HG02938 (cell line): ENCODE results near the gene CDYL2.
A peak's percentile ranks its signal among the peaks of the same experiment; 100 is the strongest.

Source experiments
- ATAC-seq: cut with Tn5 transposase; IDR thresholded peaks from one replicate; pipeline ENCODE4 v1.9.1; 2021; ENCODE audit warnings: mild to moderate bottlenecking, moderate library complexity; ENCODE audit not compliant: unreplicated experiment

Gene CDYL2

DNA sequence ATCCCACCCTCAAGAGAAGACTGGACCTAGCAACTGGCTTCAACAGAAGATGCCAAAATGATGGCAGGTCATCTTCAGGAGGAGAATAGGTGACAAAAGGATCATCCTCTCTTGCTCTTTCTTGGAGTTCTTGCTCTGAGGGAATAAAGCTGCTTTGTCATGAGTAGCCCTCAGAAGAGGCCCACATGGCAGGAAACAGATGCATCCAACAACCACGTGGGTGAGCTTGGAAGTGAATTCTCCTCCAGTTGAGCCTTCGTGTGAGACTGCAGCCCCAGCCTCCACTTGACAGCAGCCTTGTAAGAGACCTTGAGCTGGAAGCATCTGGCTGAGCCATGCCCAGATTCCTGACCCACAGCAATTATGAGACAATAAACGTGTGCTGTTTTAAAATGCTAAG, 176.1 kb downstream of the CDYL2 start:
- ATAC-seq = no peak

DNA sequence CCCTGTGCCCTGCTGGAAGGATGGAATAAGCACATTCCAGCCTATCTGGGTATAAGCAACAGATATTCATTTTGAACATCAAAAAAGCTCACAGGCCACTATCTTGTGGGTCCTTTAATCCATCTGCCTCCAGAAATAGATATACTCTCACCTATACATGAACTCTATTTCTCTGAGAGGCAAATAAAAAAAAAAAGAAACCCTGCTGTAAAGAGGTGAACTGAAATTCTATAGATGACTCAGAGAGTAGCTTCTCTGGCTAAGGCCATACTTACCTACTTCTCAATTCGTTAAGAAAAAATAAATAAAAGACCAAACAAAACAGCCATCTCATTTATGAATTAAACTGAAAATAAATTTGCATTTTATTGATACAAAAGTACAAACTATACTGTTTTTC, 177.3 kb downstream of the CDYL2 start:
- peak; percentile 100 for ATAC-seq

DNA sequence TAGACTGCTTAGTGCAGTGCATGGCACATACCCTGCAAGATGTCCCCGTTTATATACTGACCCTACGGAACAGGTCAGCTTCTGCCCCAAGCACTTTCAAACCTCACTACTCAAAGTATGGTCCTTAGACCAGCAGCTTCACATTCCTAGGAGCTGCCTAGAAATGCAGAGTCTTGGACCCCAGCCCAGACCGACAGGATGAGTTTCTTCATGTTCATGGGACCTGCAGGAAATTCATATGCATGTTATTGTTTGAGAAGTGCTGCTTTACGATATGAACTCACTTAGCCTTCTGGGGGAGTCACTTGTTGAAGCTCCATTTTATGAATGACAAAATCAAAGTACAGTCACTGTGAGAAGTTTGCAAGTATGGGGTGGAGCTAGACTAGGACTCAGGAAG, 181.0 kb downstream of the CDYL2 start:
- no peak for ATAC-seq

DNA sequence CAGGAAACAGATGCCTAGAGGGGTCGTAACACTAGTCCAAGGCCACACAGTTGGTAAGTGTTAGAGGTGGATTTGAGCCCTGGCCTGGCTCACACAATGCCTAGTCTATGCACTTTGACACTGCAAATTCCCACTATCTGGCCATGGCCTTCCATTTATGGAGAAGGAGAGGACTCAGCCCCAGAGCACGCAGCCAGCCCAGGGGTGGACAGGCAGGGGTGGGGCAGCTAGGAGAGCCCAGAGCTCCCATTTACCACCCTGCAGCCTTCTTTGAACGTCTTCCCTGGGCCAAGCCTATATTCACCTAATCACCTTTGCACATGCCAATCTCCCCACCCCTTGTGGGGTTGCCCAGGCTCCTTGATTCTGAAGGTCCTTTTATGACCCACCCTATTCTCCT, 182.4 kb downstream of the CDYL2 start:
- ATAC-seq = no peak

DNA sequence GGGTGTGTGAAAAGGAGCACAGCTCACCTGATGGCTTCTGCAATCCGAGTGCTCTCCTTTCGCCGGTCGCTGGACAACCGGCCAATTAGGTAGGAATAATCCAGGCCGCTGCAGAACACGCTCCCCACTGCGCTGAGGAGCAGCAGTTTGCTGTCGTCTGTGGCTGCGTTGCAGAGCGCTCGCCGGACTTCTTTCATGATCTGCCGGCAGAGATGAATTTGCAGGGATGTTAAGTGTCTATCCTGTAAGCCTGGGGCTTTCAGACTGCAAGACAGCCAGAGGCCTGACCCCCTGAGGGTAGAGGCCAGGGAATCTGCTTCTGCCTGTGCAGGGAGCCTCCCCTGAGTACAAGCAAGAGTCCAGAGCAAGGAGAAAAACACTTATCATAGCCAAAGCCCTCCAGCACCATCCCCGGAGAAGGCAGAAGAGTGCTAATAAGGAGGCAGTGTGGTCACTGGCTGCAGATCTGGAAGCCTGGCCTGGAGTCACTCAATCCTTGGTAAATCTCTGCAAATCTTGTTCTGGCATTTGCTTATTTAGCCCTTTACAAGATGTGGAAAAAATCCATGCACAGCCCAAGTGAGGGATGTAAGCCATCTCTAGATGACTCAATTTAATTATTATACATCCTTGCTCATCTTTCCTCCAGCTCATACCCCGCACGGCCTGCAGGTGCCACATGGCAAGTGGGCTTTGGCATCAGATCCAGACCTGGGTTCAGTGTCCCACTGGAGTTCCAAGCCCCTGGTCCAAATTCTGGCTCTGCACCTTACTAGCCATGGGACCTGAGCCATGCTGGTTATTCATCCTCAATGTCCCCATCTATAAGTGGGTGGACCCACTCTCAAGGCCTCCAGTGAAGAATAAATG, 183.4 kb downstream of the CDYL2 start:
- ATAC-seq = no peak

DNA sequence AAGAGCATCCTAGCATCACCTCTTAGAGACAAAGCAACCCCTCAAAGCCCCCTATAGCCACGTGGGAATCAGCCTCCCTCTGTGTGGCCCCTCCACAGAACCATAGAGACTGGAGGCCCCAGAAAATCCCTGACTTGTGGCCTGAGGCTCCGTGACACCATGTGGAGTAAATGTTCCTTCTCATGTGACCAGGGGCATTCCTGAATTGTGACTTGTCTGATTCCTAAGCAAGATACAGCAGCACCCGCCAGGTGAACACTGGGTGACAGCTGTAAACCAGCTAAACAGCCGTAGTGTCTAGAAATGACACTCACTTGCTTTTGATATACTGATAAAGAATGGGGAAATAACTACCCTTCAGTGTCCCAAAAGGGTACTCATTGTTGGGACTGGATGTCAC, 184.6 kb downstream of the CDYL2 start:
- ATAC-seq = no peak

DNA sequence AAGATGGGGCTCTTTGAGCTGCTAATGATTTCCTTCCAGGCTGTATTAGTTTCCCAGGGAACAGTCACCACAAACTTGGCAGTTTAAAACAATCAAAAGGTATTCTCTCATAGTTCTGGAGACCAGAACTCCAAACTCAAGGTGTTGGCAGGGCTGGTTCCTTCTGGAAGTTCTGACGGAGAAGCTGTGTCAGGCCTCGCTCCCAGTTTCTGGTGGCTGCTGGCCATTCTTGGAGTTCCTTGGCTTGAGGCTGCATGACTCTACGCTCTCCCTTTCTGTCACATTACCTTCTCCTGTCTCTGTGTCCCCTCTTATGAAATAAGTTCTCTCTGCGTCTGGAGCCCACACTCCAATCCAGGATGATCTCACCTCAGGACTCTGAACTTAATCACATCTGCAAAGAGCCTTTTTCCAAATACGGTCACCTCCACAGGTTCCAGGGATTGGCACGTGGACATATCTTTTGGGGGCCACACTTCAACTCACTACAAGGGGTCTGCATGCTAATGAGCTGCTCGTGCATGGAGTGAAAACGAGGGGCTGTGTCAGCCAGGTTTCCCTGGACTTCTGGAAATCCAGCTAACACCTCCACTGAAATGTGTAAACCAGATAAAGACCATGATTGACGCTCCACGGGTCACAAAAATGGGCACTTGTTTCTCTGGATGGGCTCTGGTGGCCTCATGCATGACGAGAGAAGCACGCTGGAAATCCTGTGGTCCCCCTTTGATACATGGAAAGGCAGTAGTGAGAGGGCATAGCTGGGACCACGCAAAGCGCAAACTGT, 185.3 kb downstream of the CDYL2 start:
- ATAC-seq = no peak

DNA sequence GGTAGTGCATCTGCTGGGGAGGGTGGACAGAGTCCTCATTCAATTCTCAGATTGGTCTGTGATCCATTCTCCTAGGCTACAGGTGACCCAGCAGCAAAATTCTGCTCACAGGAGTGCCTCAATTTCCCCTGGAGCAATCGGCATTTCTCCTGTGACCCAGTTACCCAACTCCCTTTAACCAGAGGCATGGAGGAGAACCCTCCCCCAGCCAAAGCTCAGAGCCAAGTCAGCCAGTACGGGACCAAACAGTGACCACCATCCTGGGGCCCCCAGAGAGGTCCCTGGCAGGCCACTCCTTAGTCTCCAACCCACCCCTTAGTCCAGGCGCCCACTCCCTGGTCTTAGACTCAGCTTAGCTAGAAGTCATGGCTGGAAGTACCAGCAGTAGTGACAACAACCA, 188.0 kb downstream of the CDYL2 start:
- no peak for ATAC-seq

DNA sequence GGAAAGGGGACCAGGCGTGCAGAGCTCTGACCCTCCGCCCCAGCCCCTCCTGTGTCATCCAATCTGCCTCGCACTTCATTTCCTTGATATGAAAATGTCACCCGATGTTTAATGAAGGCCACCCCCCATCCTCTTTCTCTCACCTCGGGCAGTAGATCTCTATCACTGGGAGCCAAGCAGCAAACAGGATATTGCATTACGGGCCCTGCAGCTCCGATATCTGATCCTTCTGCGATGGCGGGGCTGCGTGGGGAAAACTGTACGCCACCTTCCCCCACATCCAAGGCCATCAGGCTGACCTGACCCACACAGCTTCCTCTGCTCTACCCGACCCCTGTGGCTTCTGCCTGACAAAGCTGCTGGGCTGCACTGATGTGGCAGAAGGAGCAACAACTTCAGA, 188.7 kb downstream of the CDYL2 start:
- ATAC-seq = no peak

DNA sequence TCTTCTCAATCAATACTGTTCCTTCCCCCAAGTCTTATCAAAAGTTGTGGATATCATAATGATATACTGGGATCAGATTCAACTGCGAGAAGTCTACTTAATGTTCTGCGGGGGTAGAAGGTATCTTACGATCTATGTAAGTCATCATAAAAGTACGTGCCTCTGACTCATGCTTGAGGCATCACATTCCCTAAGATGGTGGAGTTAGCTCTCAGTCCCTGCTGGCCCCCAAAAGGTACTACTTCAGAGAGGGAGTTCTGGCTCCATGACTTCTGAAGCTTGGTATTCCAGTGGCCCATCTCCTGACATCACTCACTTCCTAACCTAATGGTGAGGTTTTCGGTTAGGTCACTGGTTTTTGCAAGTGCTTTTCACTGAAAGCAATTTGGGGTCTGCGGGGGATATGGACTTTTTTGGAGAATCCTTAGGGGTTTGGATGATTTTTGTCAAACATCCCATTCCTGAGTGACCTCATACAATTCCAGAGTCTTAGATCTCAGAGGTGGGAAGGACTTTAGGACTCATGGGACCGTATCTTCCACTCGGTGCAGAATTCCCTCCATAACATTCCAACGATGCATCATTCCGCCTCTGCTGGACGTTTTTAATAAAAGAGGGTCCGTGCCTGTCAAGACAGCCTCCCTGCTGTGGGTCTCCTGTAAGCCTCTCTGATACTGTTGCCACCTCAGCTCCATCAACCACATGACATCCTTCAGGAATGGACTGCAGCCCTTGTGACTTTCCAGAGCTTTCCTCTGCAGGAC, 189.3 kb downstream of the CDYL2 start:
- ATAC-seq = no peak

DNA sequence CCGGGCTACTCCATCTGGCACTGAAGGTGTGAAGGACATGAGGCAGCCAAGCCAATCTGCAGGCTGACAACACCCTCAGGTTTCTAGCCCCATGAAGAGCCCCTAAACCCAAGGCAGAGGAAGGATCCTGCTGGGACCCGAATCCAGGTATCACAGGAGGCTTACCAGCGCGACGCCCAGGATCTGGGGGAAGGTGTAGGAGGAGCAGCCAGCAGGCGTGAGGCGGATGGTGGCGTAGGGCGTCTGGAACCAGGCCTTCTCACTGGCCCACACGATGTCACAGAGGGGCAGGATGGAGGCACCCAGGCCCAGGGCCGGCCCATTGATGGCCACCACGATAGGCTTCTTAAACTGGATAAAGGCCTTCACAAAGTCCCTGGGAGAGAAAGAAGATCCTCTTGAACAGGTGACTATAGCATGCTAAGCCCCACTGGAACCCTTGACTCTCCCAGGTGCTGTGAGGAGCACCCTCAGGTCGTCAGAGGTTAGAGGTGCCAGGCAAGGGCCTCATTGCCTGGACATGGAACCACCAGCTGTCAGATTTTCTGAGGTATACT, 191.9 kb downstream of the CDYL2 start:
- no peak for ATAC-seq

DNA sequence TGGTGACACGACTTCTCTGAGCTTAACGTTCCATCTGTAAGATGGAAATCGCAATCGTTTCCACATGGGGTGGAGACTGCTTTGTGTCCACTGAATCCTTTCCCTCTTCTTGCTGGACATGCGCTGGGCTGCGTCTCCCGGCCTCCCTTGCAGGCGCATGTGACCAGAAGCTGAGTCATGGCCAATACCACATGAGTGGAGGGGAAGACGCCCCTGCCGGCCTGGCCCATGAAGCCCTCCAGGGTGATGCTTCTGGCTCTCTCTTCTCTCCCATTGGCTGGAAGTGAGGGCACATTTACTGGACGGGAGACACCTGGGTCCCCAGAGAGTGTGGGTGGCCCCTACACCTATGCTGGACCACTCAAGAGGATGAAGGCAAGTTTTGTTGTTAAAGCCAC, 192.5 kb downstream of the CDYL2 start:
- ATAC-seq = no peak

DNA sequence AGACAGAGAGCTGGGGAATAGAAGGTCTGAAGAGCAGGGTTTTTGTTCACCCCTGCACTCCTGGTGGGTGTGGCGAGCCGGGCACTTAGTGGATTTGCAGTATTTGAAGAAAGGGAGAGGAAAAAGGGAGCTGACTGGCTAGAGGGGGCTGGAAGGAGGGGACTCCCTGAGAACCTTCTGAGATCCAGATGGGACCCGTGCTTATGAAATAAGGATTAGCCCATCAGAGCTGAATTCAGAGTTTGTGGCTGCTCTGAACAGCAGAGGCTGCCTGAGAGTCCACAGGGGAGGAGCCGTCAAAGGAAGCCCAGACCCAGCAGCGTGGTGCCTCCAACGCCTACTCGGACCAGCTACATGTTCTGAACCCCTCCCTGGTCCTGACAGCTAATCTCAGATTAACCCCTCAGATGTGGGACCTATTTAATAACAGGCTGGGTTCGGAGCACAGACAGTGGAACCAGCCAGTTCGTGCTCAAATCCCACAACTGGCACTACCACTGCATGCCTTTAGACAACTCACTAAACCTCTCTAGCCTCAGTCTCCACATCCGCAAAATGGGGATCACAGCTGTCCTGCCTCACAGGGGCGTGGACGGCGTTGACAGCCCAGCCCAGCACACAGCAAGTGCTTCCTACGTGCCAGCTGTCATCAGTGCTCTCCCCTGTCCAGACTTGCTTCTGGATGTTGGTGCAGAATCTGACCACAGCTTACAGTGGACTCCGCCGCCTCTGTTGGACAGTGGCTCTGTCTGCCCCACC, 193.0 kb downstream of the CDYL2 start:
- ATAC-seq = no peak

DNA sequence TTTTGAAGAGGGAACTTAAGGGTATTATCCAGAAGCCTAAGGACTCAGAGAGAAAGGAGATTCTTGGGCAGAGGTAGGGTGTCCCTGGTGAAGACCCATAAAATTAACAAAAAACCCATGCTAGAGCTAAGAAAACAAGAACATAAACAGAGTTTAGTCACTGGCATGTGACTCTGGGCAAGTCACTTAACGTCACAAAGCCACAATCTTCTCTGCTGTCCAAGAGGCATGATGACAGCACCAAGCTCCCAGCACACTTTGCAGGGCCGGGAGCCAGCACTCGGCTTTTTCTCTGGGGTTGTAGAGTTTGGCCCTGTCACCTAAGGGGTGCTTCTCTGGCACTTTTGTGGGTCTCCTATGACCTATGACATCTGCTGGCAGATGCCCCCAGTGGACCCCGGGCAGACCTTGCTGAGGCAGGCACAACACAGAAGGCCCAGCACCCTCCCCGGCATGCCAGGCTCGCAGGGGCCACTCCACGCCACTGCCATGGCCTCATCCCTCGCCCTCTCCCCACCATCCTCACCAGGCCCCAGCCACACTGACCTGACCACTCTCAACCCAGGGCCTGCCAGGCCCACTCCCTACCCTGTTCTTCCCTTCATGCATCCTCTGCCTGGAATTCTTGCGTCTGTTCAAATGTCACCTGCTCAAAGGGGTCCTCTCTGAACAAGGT, 193.8 kb downstream of the CDYL2 start:
- no peak for ATAC-seq

DNA sequence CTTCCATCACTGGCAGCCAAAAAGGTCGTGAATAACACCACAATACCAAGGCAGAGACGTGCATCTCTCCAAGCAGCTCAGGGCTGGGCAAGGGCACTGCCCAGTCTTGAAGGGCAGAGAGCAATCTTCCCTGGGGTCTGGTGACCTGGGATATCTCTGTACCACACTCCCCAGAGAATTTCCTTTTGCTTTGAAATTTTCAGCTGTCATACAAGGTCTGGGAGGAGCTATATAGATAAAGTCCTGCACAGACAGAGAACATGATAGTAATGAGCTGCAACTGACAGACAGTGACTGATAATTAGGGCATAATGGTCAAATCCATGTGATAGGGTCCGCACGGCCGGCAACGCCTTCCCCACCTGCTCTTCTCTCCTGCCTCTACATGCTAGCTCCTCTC, 195.5 kb downstream of the CDYL2 start:
- ATAC-seq = no peak

DNA sequence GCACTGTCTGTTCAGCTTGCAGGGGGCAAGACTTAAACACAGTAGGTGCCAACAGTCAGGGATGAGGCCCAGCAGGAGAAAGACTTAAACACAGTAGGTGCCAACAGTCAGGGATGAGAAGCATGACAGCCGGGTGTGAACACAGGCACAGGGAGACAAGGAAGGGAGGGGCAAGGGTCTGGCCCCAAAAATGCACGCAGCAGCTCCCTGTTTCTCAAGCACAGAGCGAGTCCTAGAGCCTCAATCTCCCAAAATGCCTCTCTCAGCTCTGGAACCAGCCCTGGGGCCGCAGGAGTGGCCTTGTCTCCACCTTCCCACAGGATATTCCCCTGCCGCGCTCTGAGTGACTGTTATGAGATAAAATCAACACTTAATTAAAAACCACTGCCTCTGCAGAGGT, 197.2 kb downstream of the CDYL2 start:
- no peak for ATAC-seq

DNA sequence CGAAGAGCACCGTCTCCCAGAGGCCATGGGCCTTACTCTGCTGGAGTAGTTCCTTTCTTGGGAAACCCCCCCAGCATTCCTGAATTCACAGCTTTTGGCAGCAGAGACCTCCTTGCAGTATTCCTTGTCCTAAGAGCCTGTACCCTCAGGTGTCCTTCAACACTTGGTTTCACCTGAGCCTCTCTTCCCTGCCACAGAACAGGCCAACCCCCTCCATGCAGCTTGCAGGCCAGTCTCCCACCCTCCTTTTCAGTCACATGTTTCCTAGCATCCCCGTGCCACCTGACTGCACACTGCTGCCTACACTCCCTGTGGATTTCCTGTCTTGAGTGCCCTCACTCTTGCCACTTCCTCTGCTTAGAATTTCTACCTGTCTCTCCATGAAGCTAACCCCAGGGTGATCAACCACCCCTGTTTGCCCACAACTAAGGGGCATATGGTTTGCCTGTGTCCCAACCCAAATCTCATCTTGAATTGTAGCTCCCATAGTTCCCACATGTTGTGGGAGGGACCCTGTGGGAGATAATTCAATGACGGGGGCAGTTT, 198.1 kb downstream of the CDYL2 start:
- no peak for ATAC-seq

DNA sequence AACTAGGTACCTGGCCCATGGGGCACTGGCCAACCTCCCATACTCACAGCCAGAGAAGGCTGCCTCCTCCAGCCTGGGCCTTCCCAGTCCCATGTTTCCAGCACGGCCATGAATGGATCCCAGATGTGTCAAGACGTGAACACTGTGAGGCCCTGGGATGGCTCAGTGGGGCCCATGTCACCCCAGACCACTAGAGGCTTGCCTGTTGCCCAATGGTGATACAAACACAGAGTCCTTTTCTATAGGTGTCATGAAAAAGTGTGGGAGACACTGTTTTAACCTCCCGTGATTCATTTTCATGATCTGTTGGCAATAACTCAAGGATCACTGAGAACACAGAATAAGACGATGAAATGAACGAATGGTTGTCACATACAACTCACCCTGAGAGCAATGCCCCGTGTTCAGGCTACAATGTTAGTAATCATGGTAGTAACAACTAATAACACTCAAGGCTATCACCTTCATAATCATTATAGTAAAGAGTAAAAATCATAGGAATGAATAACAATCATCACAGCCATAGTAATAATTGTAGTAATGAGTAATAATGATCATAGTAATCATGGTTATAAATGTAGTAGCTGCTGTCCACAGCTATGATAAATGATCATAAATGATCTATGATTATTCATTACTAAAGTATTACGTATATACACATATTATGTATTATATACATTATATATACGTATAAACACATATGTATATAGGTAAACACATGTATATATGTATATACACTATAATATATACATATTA, 199.6 kb downstream of the CDYL2 start:
- no peak for ATAC-seq

DNA sequence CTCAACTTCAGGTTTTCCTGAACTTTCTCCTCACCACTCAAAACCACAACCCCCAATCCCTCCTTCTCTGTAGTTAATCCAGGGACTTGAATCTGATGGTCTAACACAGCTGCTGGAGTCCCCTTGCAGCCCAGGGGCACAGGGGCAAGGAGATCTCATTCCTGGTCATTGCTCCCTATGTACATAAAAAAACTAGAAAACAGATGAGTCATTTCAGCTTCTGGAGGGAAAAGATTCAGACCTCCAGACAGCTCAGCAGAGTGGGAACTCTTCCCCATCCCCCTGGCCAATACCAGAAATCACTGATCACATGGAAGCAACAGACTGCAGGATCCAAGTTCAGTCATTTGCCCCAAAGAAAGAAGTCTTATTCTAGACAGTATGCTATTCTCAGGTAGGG, 201.5 kb downstream of the CDYL2 start:
- ATAC-seq = no peak
